Measurements from ENCODE around the gene TFCP2.

Gene TFCP2

GRCh38 chr12:51152953-51153352, 20.0 kb downstream of the TFCP2 start:
- DNase-seq: no peak

GRCh38 chr12:51150777-51151176, 22.2 kb downstream of the TFCP2 start:
- DNase-seq: no peak

- DNase-seq: no peak
These were observed 25.6 kb downstream of the TFCP2 start for GRCh38 chr12:51147309-51147708.

- no peak for DNase-seq
These were observed 33.6 kb downstream of the TFCP2 start for GRCh38 chr12:51139292-51139844.

- DNase-seq: no peak
These were observed 40.2 kb downstream of the TFCP2 start for GRCh38 chr12:51132693-51133092.

- no peak for DNase-seq
These were observed 41.0 kb downstream of the TFCP2 start for GRCh38 chr12:51131745-51132521.

- DNase-seq: no peak
These were observed 44.0 kb downstream of the TFCP2 start for GRCh38 chr12:51128919-51129318.

GRCh38 chr12:51127050-51127729, 45.7 kb downstream of the TFCP2 start:
- DNase-seq: no peak

GRCh38 chr12:51126297-51126696, 46.6 kb downstream of the TFCP2 start:
- DNase-seq: no peak

- no peak for DNase-seq
These were observed 48.4 kb downstream of the TFCP2 start for GRCh38 chr12:51124504-51124903.

- DNase-seq: no peak
These were observed 50.1 kb downstream of the TFCP2 start for GRCh38 chr12:51122844-51123243.

- no peak for DNase-seq
These were observed 54.2 kb downstream of the TFCP2 start for GRCh38 chr12:51118706-51119105.

- no peak for DNase-seq
These were observed 57.4 kb downstream of the TFCP2 start for GRCh38 chr12:51115533-51115932.

GRCh38 chr12:51108136-51108535, 64.8 kb downstream of the TFCP2 start:
- DNase-seq: no peak

GRCh38 chr12:51103977-51104376, 69.0 kb downstream of the TFCP2 start:
- DNase-seq: no peak

- no peak for DNase-seq
These were observed 74.3 kb downstream of the TFCP2 start for GRCh38 chr12:51098611-51099010.

- no peak for DNase-seq
These were observed 82.2 kb downstream of the TFCP2 start for GRCh38 chr12:51090705-51091229.

GRCh38 chr12:51087818-51088217, 85.1 kb downstream of the TFCP2 start:
- DNase-seq: no peak

- DNase-seq: no peak
These were observed 86.0 kb downstream of the TFCP2 start for GRCh38 chr12:51086933-51087332.

GRCh38 chr12:51085757-51086156, 87.2 kb downstream of the TFCP2 start:
- DNase-seq: no peak

- peak; percentile 98 for DNase-seq
These were observed 89.7 kb downstream of the TFCP2 start, which contains the start of gene CSRNP2 for GRCh38 chr12:51083126-51083833. Gene CSRNP2, minus strand, starts transcription at chr12:51083596. Its CDS starts 7,035 bp downstream, at chr12:51076561.

GRCh38 chr12:51082561-51083125, 90.3 kb downstream of the TFCP2 start:
- no peak for DNase-seq

GRCh38 chr12:51081421-51081820, 91.5 kb downstream of the TFCP2 start:
- DNase-seq: no peak

All from NCI-H2107 (cell line).